Muscle layer of duodenum (tissue), 2 donors: Measurements from ENCODE around the gene INHBC.

Source experiments
- H3K27ac ChIP-seq: one replicate; pipeline ENCODE4 v1.7.0; 2013; ENCODE audit warnings: mild to moderate bottlenecking, low read length
- H3K27me3 ChIP-seq: one replicate; pipeline ENCODE4 v1.7.0; 2013; ENCODE audit warnings: low read depth, mild to moderate bottlenecking, control low read depth, low read length
- H3K36me3 ChIP-seq, 2 donors: one replicate each; pipeline ENCODE4 v1.7.0; 2013; ENCODE audit warnings: low read length in 2 of 2, control low read depth in 1 of 2, mild to moderate bottlenecking in 1 of 2; ENCODE audit not compliant: insufficient read depth in 2 of 2, control insufficient read depth in 1 of 2
- H3K4me1 ChIP-seq, 2 donors: one replicate each; pipeline ENCODE4 v1.7.0; 2013; ENCODE audit warnings: low read length in 2 of 2, mild to moderate bottlenecking in 2 of 2, control low read depth in 1 of 2, moderate library complexity in 1 of 2; ENCODE audit not compliant: insufficient read depth in 2 of 2, control insufficient read depth in 1 of 2
- H3K4me3 ChIP-seq, 2 donors: one replicate each; pipeline ENCODE4 v1.7.0; 2013; ENCODE audit warnings: low read length in 2 of 2, low read depth in 1 of 2, mild to moderate bottlenecking in 1 of 2
- H3K9me3 ChIP-seq, 2 donors: one replicate each; pipeline ENCODE4 v1.7.0; 2013; ENCODE audit warnings: low read length in 2 of 2, control low read depth in 1 of 2, mild to moderate bottlenecking in 1 of 2; ENCODE audit not compliant: control insufficient read depth in 1 of 2
- donor health status: healthy.

INHBC gene

DNA sequence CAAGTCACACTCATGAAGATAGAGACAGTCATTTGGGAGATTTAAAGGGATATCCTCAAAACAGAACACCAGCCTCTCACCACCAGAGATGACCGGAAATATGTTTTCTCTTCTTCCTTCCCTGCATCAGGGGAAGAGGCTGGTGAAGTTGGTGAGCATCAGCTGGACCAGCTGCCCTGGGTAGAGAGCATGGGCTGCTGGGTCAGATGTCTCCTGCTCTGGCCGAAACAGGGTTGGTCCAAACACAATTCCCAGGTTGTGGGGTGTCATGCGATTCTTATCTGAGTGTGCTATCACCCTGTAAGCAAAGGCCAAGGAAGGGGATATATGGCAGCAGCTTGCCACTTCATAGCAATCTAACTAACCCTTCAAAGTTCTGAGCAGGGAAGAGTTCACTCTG, 37.8 kb downstream of the INHBC start:
- Histone ChIP-seq H3K9me3 (no peaks in the 10 kb centered on the region), H3K4me3 (no peak overlapping the region), H3K27me3 (peaks cover 4% of the 10 kb centered on the region), H3K36me3 (no peaks in the 10 kb centered on the region), H3K27ac (no peak overlapping the region), H3K4me1 (peaks cover 0 to 14% of the 10 kb centered on the region in 2 donors)

DNA sequence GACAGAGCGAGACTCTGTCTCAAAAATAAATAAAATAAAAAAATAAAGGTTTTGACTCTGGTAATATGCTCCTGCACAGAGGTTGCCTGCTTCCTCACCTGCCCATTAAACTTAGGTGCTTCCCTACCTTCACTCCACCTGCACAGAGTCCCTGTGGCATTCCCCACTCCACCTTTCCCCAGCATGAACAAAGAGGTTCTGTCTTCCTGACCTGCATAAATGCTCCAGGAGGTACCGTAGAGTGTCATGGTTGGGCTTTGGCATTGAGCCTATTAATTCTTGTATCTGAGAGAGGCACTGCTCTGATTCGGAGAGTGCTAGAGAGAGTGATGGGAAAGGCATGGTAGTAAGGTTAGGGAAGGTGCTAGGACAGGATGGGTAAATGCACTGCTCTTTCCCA, 38.8 kb downstream of the INHBC start:
- no peak overlapping the region for H3K27ac ChIP-seq
- peaks cover 0 to 14% of the 10 kb centered on the region in 2 donors for H3K4me1 ChIP-seq
- H3K27me3 ChIP-seq = peaks cover 4% of the 10 kb centered on the region
- H3K4me3 ChIP-seq = no peak overlapping the region
- H3K36me3 ChIP-seq = no peaks in the 10 kb centered on the region
- H3K9me3 ChIP-seq = no peaks in the 10 kb centered on the region

DNA sequence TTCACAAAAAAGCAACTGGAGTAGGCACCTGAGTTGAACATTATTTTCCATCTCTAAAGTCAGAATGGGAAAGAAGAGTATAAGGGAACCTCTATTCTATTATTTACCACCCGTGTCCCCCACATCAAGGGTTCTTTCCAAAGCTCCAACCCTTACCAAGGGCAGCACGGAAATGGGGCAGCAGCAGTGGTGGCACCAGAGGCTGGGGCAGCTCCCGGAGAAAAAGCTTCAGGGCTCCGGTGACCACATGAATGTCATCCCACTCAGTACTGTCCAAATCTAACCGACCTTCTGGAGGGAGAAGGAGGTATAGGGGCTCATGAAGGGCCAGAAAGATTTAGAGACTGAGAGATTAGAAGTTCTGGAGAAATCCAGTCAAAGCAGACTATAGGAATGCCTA, 39.3 kb downstream of the INHBC start:
- Histone ChIP-seq H3K4me1 (peaks cover 0 to 14% of the 10 kb centered on the region in 2 donors), H3K27ac (no peak overlapping the region), H3K27me3 (peaks cover 4% of the 10 kb centered on the region), H3K9me3 (no peaks in the 10 kb centered on the region), H3K36me3 (no peaks in the 10 kb centered on the region), H3K4me3 (no peak overlapping the region)

DNA sequence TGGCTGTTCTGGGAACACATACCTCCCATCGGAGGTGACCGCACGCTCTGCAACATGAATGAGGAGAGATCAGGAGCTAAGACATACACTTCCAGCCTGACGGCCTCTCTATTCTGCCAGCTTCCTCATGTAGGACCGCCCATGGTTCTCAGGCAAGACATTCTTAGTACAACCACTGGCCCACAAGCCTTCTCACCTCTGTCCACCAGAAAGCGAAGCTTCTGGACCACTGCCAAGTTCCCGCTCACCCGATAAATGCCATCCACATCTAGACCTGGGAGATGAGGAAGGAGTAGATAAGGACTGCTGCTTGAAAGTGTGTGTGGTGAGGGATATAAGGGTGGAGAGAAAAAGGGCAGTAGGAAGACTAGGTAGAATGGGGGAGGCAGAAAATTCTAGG, 39.8 kb downstream of the INHBC start:
- H3K9me3 ChIP-seq = no peaks in the 10 kb centered on the region
- H3K36me3 ChIP-seq = no peaks in the 10 kb centered on the region
- no peak overlapping the region for H3K4me3 ChIP-seq
- peaks cover 4% of the 10 kb centered on the region for H3K27me3 ChIP-seq
- no peak overlapping the region for H3K27ac ChIP-seq
- peaks cover 0 to 14% of the 10 kb centered on the region in 2 donors for H3K4me1 ChIP-seq

DNA sequence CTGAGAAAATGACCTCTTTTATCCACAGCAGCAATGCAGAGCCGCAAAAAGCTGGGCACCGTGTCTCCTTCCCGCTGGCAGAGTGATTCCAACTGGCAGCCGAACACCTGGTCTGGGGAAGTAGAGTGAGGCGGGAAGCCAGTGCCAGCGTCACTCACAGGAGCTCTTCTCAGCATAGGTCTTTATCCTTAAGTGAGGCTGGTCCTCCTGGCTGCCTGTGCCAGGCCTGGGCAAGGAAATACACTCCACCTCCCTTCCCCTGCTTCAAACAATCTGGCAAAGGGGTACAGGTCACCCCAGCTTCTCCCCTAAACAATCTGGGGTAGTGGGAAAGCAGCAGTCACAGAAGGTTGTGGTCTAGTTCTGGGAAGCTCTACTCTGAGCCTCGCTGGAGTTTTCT, 40.3 kb downstream of the INHBC start:
- no peaks in the 10 kb centered on the region for H3K36me3 ChIP-seq

DNA sequence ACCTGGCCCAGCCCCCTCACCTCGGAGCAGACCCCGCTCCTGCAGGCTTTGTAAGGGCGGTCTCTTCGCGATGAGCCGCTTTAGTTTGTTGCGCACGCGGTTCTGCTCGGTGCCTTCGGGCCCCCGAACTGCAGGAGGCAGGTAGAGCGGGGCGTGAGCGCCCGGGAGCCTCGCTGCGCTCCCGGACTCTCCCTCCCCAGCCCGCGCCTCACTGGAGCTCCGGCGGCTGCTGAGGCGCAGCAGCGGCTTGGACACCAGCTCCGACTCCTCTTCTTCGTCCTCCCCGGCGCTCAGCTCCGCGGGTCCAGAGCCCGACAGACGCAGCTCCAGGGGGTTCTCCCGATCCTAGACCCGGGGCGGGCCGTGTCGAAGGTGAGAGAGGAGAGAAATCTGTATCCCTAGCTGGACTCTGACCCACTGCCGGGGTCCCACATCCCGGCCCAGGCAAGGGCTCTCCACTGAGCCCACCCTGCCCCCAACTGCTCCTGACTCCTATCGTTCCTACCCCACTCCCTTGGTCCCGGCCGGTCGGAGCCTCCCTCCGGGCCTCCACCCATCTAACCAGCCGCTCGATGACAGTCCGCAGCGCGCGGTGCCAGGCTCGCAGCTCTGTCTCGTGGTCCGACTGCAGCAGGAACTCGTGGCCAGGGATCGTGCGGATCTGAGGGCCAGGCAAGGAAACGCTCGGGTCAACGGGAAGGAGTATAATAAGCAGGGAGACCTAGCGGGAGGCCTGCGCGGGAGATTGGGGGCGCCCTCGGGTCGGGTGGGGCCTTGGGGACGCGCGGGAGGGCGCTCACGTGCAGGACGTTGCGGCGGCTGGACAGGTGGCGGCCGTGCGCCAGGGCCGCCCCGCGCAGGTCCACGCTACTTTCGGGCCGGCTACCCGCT, 40.9 kb downstream of the INHBC start:
- Histone ChIP-seq H3K4me1 (peaks cover 0 to 14% of the 10 kb centered on the region in 2 donors), H3K9me3 (no peaks in the 10 kb centered on the region), H3K27ac (no peak overlapping the region), H3K4me3 (peak overlapping the region; percentile 5 to 65), H3K27me3 (peaks cover 4% of the 10 kb centered on the region), H3K36me3 (no peaks in the 10 kb centered on the region)

More for the DNA sequence above, 40.3 kb downstream of the INHBC start:
- H3K9me3 ChIP-seq = no peaks in the 10 kb centered on the region
- no peak overlapping the region for H3K27ac ChIP-seq
- peaks cover 4% of the 10 kb centered on the region for H3K27me3 ChIP-seq
- peak overlapping the region in 1 of 2 donors; percentile 65 for H3K4me3 ChIP-seq
- H3K4me1 ChIP-seq = peaks cover 0 to 14% of the 10 kb centered on the region in 2 donors

DNA sequence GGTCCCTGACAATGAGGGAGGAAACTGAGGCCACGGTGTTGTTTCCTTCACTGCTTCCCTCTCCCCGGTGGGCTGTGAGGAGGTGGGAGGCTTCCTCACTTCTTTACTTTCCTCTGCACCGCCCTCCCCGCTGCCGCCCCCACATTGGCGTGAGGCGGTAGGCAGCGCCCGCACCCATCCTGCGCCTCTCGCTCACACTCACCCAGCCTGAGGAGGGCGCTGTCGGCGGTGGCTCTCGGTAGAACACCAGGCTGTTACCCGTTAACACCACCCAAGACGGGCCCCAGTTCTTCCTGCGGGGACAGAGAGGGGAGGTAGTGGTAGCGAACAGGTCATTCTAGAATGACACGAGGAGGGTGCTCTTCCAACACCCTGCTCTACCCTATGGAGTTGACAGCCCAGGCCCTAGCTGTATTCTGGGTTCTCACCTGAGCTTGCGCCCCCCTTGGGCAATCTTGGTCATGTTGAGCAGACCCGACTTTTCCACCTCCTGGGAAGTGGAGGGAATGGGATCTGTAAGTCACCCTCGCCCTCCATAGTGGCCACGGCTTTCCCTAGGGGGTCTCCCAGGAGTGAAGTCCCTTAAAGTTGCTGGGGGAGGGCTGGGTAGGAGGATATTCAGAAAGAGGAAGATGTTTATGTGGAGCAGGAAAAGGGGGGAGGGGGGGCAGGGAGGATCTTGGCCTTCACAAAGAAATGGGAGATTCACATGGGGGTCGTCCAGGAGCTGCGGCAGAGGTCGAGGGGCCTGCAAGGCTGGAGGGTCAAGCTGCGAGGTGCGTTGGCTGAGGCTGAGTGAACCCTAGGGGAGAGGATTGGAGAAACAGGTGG, 41.8 kb downstream of the INHBC start:
- Histone ChIP-seq H3K9me3 (no peaks in the 10 kb centered on the region), H3K27me3 (peaks cover 4% of the 10 kb centered on the region), H3K4me1 (peaks cover 0 to 14% of the 10 kb centered on the region in 2 donors), H3K4me3 (peak overlapping the region; percentile 5 to 65), H3K36me3 (no peaks in the 10 kb centered on the region), H3K27ac (no peak overlapping the region)

DNA sequence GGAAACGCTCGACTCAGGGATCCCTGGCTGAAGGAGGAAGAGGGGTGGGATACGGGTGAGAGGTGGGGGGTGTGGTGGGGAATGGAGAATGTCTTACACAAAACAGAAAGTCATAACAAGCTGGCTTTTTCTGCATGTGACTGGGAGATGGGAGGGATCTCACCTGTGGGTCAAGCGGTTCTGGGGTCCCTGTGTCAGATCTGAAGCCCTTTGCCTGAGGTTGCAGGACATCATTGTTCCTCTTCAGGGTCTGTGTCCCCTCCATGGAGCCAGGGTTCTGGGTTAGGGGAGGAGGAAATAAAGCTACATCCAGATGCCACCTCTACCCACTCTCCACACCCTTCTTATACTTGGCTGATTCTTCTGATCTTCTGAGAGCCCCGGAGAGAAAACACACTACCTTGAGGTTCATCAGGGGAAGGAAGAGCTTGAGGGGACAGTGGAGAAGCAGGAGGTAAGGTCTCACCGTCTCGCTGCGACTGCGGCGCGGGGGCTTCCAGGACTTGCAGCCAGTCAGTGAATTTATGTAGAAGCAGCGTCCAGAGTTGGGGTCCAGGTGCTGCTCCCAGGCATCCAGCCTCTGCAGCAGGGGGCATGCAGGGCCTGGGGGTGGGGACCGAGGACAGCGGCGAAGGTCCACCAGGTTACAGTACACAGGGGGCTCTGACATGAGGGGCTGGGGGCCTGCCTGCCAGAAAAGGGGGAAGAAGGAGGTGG, 42.6 kb downstream of the INHBC start:
- Histone ChIP-seq H3K27ac (no peak overlapping the region), H3K4me1 (peaks cover 0 to 14% of the 10 kb centered on the region in 2 donors), H3K36me3 (no peaks in the 10 kb centered on the region), H3K4me3 (peak overlapping the region; percentile 5 to 65), H3K9me3 (no peaks in the 10 kb centered on the region), H3K27me3 (peaks cover 4% of the 10 kb centered on the region)

DNA sequence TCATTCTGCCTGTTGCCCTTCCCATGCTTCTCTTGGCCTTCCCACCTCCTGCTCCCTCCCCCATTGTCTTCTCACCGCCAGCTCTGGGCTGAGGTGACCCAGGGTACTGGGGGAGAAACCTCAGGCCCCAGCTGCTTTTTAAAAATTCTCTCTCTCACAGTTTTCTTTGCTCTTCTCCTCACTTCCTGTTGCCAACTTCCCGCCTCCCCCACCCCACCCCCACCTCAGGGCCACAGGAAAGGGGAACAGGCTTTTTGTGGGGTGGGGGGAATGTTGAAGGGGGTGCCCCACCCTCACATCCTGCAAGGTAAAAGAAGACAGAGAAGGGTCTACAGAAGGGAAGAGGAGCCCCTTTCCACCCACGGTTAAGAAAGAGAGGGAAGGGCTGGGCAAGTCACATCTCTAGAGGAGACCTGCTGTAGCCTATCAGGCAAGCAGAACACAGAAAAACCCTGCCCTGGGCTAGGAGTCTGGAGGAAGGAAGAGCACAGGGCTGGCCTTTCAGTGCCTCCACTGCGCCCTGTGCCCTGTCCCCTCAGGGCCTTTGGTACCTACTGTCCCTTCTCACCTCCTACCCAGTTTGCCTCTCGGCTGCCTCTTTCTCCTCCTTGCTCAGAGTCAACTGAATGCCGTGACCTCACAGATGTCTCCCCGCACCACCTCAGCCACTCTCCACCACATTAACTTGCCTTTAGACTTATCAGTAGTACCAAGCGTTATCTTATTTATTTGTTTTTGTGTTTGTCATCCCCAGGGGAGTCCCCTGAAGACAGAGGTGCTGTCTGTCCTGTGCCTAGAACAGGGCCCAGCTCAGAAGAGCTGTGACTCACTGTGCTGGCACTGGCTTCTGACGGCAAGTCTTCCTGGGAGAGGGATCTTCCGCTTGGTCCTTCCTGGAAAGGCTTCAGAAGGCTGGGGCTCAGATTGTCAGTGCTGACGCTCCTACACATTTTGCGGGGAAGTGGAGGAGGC, 43.4 kb downstream of the INHBC start:
- H3K27me3 ChIP-seq = peaks cover 4% of the 10 kb centered on the region
- peak overlapping the region; percentile 5 to 65 for H3K4me3 ChIP-seq
- peaks cover 0 to 14% of the 10 kb centered on the region in 2 donors for H3K4me1 ChIP-seq
- H3K36me3 ChIP-seq = no peaks in the 10 kb centered on the region
- no peaks in the 10 kb centered on the region for H3K9me3 ChIP-seq
- peak overlapping the region; percentile 81 for H3K27ac ChIP-seq

DNA sequence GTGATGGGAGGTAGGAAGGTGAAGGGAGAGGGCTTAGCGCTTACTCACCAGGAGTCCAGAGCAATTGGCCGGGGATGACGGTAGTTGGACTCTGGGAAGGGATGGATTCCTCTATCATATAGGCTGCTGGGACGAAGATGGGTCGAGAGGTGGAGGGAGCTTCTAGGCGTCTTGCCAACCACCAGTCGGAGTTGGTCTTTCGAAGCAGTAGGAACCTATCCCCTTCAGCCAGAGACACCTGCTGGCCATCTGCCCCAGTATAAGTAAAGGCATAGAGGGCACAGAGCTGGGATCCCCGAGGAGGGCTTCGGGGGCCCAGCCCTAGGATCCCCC, 44.4 kb downstream of the INHBC start:
- Histone ChIP-seq H3K27ac (peak overlapping the region; percentile 81), H3K36me3 (no peaks in the 10 kb centered on the region), H3K4me1 (peaks cover 0 to 14% of the 10 kb centered on the region in 2 donors), H3K4me3 (peak overlapping the region in 1 of 2 donors; percentile 16), H3K27me3 (peaks cover 4% of the 10 kb centered on the region), H3K9me3 (no peaks in the 10 kb centered on the region)
